HG03095 (cell line): ENCODE results near the gene ZNF341.

ENCODE experiments used
- ATAC-seq: cut with Tn5 transposase; IDR thresholded peaks from one replicate; pipeline ENCODE4 v1.9.1; 2021; ENCODE audit warnings: moderate library complexity; ENCODE audit not compliant: unreplicated experiment

Gene ZNF341

DNA sequence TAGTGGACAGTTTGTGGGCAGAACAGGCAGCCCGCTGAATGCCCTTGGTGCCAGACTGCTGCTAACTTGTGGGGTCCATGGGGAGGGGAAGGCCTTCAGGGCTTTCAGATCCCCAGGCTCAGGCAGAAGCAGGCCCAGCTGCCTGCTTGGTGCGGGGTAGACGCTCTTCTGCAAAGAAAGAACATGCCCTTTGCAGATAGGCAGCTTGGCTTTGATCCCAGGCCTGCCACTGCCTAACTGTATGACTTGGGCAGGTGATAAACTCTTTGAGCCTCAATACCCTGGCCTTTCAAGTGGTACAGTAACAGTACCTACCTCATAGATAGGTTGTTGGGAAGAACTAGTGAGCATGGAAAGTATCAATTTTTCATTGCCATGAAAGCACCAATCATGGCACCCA, 107.8 kb downstream of the ZNF341 start:
- ATAC-seq = no peak

DNA sequence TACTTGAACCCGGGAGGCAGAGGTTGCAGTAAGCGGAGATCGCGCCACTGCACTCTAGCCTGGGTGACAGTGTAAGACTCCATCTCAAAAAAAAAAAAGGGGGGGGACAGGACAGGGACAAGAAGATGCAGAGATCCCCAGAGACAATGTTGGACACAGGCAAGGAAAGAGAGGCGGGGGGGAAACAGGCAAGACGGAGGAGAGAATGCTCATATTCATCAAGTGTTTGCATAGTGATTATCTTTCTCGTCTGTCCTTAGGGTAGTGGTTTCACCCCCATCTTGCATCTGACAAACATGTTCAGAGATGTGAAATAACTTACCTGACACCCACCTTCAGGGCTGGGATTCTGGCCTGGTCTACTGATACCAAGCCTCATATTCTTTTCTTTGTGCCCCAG, 108.4 kb downstream of the ZNF341 start:
- ATAC-seq = no peak

DNA sequence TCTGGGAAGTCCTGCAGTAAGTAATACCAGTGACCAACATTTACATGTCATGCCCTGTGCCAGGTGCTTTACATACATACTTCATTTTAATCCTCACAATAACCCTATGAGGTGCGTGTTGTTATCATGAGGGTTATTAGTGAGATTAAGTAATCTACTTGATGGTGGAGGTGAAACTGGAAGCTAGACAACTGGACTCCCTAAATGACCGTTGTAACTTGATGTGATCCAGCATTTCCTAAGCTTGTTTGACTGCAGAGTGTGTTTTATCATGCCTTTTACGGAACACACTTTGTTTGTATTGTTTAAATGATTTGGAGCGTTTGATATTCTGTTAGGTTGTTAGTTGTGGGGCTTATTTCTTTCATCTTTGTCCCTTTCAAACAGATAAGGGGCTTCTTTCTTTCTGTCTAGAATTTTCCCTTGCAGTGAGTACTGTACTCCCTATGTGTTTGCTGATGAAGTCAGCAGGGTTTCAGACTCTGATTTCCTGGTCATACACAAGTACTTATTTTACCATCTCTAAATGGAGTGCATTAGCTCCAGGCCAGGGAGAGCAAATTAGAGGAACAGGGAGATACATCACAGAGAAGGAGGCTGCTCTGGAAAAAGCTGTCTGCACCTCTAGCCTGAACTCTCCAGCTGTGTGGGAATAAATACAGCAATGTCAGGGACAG, 109.1 kb downstream of the ZNF341 start:
- no peak for ATAC-seq

DNA sequence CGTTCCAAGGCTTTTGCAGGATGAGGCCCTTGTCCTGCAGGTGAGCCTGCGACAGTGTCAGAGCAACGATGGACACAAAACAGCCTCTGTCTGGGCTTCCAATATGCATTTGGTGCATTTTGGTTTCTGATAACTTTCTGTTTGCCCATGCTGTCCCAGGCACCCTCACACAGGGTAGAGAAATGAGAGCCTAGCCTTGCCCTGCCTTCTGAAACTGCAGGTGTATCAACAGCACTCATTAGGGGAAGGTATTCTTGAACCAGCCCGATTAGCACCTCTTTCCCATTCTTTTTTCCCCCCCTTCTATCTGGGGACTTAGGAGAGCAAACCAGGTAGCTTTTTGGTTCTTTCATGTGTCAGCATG, 109.6 kb downstream of the ZNF341 start:
- no peak for ATAC-seq
